Body of pancreas (tissue), 4 donors: ENCODE results near the gene ADAMTS2. TPM values are rescaled to one million over a fixed set of nuclear protein-coding genes. Genes with fewer than 3 reads are reported as not detected.

ENCODE experiments used
- ATAC-seq: fragments of 150-250 bp; one replicate; pipeline ENCODE4 v1.9.1; 2016
- DNase-seq, 4 donors: peaks; one replicate each; pipeline ENCODE4 v3.0.0-alpha.2; 2019
- H3K27ac ChIP-seq, 4 donors: fragments of 200-600 bp; sonication (generic); 1 replicate in 3 of 4; 2 replicates in 1 of 4; pipeline versions ENCODE4 v1.5.1 to v1.6.1; 2016 to 2019; ENCODE audit warnings: mild to moderate bottlenecking in 1 of 4, mixed read lengths in 1 of 4, moderate library complexity in 1 of 4
- H3K27me3 ChIP-seq, 2 donors: fragments of 200-600 bp; sonication (generic); one replicate each; pipeline ENCODE4 v1.6.0; 2016; ENCODE audit warnings: mild to moderate bottlenecking in 1 of 2
- H3K36me3 ChIP-seq, 2 donors: fragments of 200-600 bp; sonication (generic); replicated peaks in 1 of 2; 2 replicates each; pipeline ENCODE4 v1.5.1; 2016; ENCODE audit warnings: low read depth in 2 of 2; ENCODE audit not compliant: insufficient read depth in 1 of 2
- H3K4me1 ChIP-seq: fragments of 200-600 bp; sonication (generic); one replicate; pipeline ENCODE4 v1.6.0; 2016
- H3K4me3 ChIP-seq, 2 donors: fragments of 200-600 bp; sonication (generic); 1 replicate in 1 of 2; 2 replicates in 1 of 2; pipeline ENCODE4 v1.5.1; 2016 to 2019
- H3K9me3 ChIP-seq, 3 donors: fragments of 200-600 bp; sonication (generic); 1 replicate in 2 of 3; 2 replicates in 1 of 3; pipeline ENCODE4 v1.5.1; 2016
- POLR2A ChIP-seq, 3 donors: fragments of 450-650 bp; IDR thresholded peaks; one replicate each; pipeline ENCODE4 v1.6.1; 2016; ENCODE audit warnings: antibody characterized with exemption in 3 of 3, mild to moderate bottlenecking in 2 of 3
- WGBS, 2 donors: methylation state at CpG; one replicate each; pipeline ENCODE4 v1.1.5; 2017; 5-methylcytosine and 5-hydroxymethylcytosine counted together
- intact Hi-C: fragments of 100-400 bp; cut with DNase I; formaldehyde crosslinking; loops from one replicate; pipeline ENCODE4 v1.15.1; 2023
- total RNA-seq, 2 donors: library from RNA; depleted of rRNA; stranded (reverse); fragments of >200 nt; gene quantifications; one replicate each; pipeline ENCODE4 v1.1.0, GENCODE V29; 2016
- TF ChIP-seq, protein P1 (sequence below), 7 experiments: fragments of 450-650 bp in 4 of 7; fragments of 200-600 bp in 3 of 7; sonication (generic) in 3 of 7; IDR thresholded peaks; one replicate each; pipeline ENCODE4 v1.5.1; 2016 to 2019; ENCODE audit warnings: antibody characterized with exemption in 7 of 7

Gene ADAMTS2
- total RNA-seq, 2 donors from 2014 or later, result 9.1 to 19.1 TPM

DNA sequence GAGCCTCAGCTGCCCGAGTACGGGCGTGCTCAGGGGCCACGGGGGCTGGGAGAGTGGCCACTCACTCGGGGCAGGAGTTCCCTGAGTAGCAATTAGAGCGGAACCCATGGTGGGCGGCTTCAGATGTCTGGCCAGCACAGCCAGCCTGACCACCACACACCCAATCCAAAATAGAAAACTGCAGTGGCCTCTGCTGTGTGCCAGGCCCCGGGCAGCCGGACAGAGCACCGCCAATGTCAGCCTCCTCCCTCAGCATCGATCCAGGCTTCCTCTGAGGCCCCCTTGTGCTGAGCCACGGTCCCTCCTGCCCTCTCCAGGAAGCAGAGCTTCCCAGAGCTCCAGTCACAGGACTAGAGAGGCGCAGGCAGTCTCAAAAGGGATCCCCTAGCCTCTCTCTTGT, 2.7 kb downstream of the ADAMTS2 start:
- no peaks in the 10 kb centered on the region for H3K9me3 ChIP-seq
- no peak for ATAC-seq

GRCh38 chr5:179340465-179340864, 4.8 kb downstream of the ADAMTS2 start:
- intact Hi-C loops, result no loop called here
- TF ChIP-seq, protein P1, sequence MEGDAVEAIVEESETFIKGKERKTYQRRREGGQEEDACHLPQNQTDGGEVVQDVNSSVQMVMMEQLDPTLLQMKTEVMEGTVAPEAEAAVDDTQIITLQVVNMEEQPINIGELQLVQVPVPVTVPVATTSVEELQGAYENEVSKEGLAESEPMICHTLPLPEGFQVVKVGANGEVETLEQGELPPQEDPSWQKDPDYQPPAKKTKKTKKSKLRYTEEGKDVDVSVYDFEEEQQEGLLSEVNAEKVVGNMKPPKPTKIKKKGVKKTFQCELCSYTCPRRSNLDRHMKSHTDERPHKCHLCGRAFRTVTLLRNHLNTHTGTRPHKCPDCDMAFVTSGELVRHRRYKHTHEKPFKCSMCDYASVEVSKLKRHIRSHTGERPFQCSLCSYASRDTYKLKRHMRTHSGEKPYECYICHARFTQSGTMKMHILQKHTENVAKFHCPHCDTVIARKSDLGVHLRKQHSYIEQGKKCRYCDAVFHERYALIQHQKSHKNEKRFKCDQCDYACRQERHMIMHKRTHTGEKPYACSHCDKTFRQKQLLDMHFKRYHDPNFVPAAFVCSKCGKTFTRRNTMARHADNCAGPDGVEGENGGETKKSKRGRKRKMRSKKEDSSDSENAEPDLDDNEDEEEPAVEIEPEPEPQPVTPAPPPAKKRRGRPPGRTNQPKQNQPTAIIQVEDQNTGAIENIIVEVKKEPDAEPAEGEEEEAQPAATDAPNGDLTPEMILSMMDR (IDR thresholded peaks at IDR 0.05), result no peak
- TF ChIP-seq POLR2A (IDR thresholded peaks at IDR 0.05), result no peak
- Histone ChIP-seq H3K9me3 (no peaks in the 10 kb centered on the region), H3K27me3 (peaks cover 0 to 7% of the 10 kb centered on the region in 2 donors), H3K4me3 (no peak overlapping the region), H3K4me1 (peaks cover 15% of the 10 kb centered on the region), H3K36me3 (no peaks in the 10 kb centered on the region), H3K27ac (no peak overlapping the region)
- ATAC-seq, result no peak
- WGBS, 2 donors, result 67 to 69% methylated on average over 8 of the region's 8 CpGs
- DNase-seq, result no peak

More for the DNA sequence above, 2.7 kb downstream of the ADAMTS2 start:
- DNase-seq, result no peak
- H3K27me3 ChIP-seq, result peaks cover 0 to 7% of the 10 kb centered on the region in 2 donors
- peaks cover 15% of the 10 kb centered on the region for H3K4me1 ChIP-seq
- WGBS, 2 donors, result 10 to 19% methylated on average over 6 to 13 of the region's 13 CpGs
- H3K4me3 ChIP-seq, result no peak overlapping the region
- intact Hi-C loops, result no loop called here
- H3K27ac ChIP-seq, result no peak overlapping the region
- H3K36me3 ChIP-seq, result no peaks in the 10 kb centered on the region
- TF ChIP-seq POLR2A (IDR thresholded peaks at IDR 0.05), result no peak
- TF ChIP-seq, protein P1 (IDR thresholded peaks at IDR 0.05), result no peak

GRCh38 chr5:179339996-179340395, 5.3 kb downstream of the ADAMTS2 start:
- Histone ChIP-seq H3K9me3 (no peaks in the 10 kb centered on the region), H3K27me3 (peaks cover 0 to 7% of the 10 kb centered on the region in 2 donors), H3K36me3 (no peaks in the 10 kb centered on the region), H3K4me3 (no peak overlapping the region), H3K27ac (no peak overlapping the region), H3K4me1 (peaks cover 15% of the 10 kb centered on the region)
- TF ChIP-seq POLR2A (IDR thresholded peaks at IDR 0.05), result no peak
- TF ChIP-seq, protein P1 (IDR thresholded peaks at IDR 0.05), result no peak
- 78 to 82% methylated on average over 2 to 10 of the region's 10 CpGs for WGBS, 2 donors
- ATAC-seq (no peak), DNase-seq (no peak)
- intact Hi-C loops, result no loop called here

- TF ChIP-seq POLR2A (IDR thresholded peaks at IDR 0.05), result no peak
- TF ChIP-seq, protein P1 (IDR thresholded peaks at IDR 0.05), result no peak
- no peaks in the 10 kb centered on the region for H3K9me3 ChIP-seq
- H3K36me3 ChIP-seq, result no peaks in the 10 kb centered on the region
- no peak overlapping the region for H3K27ac ChIP-seq
- H3K4me1 ChIP-seq, result peaks cover 6% of the 10 kb centered on the region
- peaks cover 0 to 7% of the 10 kb centered on the region in 2 donors for H3K27me3 ChIP-seq
- intact Hi-C loops, result no loop called here
- ATAC-seq, result no peak
- no peak overlapping the region for H3K4me3 ChIP-seq
- 62 to 68% methylated on average over 5 of the region's 5 CpGs for WGBS, 2 donors
- DNase-seq, result no peak
Measured at GRCh38 chr5:179339081-179339480, 6.2 kb downstream of the ADAMTS2 start.
